M059J (cell line): ENCODE data around the gene CEACAM5. TPM values are rescaled to one million over a fixed set of nuclear protein-coding genes. Genes with fewer than 3 reads are reported as not detected.

Experiments
- total RNA-seq: library from RNA; depleted of rRNA; stranded (reverse); fragments of >200 nt; shearing (Covaris generic); gene quantifications from 2 replicates; pipeline ENCODE4 v1.2.3, GENCODE V29; 2014; rRNA removed

Gene CEACAM5
- total RNA-seq, 1 experiment from 2014 or later, result not detected

Other genes with a start within 250 kb of the CEACAM5 start
- not detected in 2 replicates for gene CEACAM21, start 132.5 kb upstream of the CEACAM5 start, total RNA-seq
- not detected in 2 replicates for gene CEACAM4, start 81.6 kb upstream of the CEACAM5 start, total RNA-seq
- not detected in 2 replicates for gene CEACAM7, start 20.4 kb upstream of the CEACAM5 start, total RNA-seq
- gene CEACAM6, start 46.9 kb downstream of the CEACAM5 start, total RNA-seq, result not detected in 2 replicates
- not detected in 2 replicates for gene CEACAM3, start 88.0 kb downstream of the CEACAM5 start, total RNA-seq
- not detected in 2 replicates for gene LYPD4, start 136.1 kb downstream of the CEACAM5 start, total RNA-seq
- gene DMRTC2, start 136.4 kb downstream of the CEACAM5 start, total RNA-seq, result not detected in 2 replicates
- 919 and 1,304 TPM in 2 replicates for gene RPS19, start 151.6 kb downstream of the CEACAM5 start, total RNA-seq
- gene CD79A, start 168.7 kb downstream of the CEACAM5 start, total RNA-seq, result 0.12 TPM in 1 of 2 replicates, not detected in the other
- 41.7 and 43.9 TPM in 2 replicates for gene ARHGEF1, start 174.6 kb downstream of the CEACAM5 start, total RNA-seq
- not detected in 2 replicates for gene ERFL, start 219.8 kb downstream of the CEACAM5 start, total RNA-seq